VCaP (cell line): ENCODE measurements around the gene UGCG.

Experiments
- H3K27ac ChIP-seq: fragments of 450-650 bp; 2 replicates; pipeline ENCODE4 v1.5.1; 2017
- CTCF ChIP-seq: fragments of 450-650 bp; conservative IDR thresholded peaks from 2 replicates; pipeline ENCODE4 v1.5.1; 2017; ENCODE audit warnings: mild to moderate bottlenecking, moderate library complexity

UGCG gene

DNA sequence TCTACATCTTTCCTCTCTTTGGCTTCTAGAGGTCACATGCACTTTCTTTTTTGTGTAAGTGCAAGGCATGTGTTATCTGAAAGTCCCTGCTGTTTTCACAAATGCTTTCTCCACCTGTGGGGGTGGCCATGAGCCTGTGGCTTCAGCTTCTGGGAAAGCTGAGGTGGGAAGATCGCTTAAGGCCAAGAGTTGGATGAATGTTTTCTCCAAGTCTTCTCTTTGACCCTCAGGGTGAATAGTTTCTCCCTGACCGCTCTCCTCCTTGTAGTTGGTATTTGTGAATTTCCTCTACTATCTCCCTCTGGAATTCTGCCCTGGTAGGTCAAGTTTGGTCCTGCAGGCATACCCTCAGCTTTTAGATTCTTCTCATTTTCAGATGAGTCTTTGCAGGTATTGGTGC, 74.2 kb downstream of the UGCG start:
- TF ChIP-seq CTCF: no peak
- H3K27ac ChIP-seq: no peak overlapping the region

DNA sequence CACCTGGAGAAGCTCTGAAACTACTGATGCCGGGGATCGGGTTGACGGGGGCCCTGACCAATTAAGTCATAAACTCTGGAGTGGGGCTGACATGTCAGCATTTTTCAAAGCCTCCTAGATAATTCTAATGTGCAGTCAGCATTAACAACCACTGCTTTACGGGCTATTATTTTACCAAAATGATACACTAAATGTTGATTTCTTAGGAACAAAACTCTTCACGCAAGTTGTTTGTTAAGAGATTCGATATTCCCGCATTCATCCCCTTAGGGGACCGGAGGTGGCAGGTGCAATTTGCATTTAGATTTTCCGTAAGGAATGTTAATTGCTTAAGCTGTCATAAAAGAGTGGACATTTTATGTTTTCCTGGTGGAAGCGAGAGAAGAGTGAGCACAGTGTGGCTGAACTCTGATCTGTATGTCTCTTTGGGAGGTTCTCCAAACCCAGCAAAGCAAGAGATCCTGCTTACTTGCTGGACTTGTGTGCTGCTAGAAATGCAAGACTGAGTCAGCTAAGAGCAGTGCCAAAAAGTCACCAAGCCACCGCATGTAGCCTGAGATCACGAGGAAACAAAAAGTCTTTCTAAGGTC, 77.6 kb downstream of the UGCG start:
- H3K27ac ChIP-seq: no peak overlapping the region
- TF ChIP-seq CTCF: no peak

- TF ChIP-seq CTCF: peak; percentile 71
- no peak overlapping the region for H3K27ac ChIP-seq
Observed at GRCh38 chr9:111975709-111976108, 79.1 kb downstream of the UGCG start.

GRCh38 chr9:111978616-111979015, 82.0 kb downstream of the UGCG start:
- TF ChIP-seq CTCF: no peak
- no peak overlapping the region for H3K27ac ChIP-seq

- H3K27ac ChIP-seq: no peak overlapping the region
- no peak for TF ChIP-seq CTCF
Observed at GRCh38 chr9:111979561-111979960, 82.9 kb downstream of the UGCG start.

- no peak for TF ChIP-seq CTCF
- H3K27ac ChIP-seq: no peak overlapping the region
Observed at GRCh38 chr9:111980398-111980797, 83.8 kb downstream of the UGCG start.

GRCh38 chr9:111983484-111983908, 86.9 kb downstream of the UGCG start:
- TF ChIP-seq CTCF: no peak
- H3K27ac ChIP-seq: no peak overlapping the region
